Endothelial cell of umbilical vein (primary cell): ENCODE data around the gene C15orf62. TPM values are rescaled to one million over a fixed set of nuclear protein-coding genes. Genes with fewer than 3 reads are reported as not detected.

Source experiments
- BruUV-seq: library from RNA; stranded (reverse); fragments of 400-500 nt; replicated peaks from 2 replicates; lab custom pipeline; 2021; lab: Mats Ljungman, UMichigan
- CTCF ChIA-PET: fragments of 300-600, 350-600 bp; sonication (Branson Sonifier 250); formaldehyde crosslinking; loops from one replicate; lab custom pipeline; 2021; ENCODE audit warnings: antibody characterized with exemption, inconsistent platforms; lab: Charles Lee
- POLR2A ChIA-PET: fragments of 300-600, 350-600 bp; sonication (Branson Sonifier 250); formaldehyde crosslinking; loops from one replicate; lab custom pipeline; 2021; ENCODE audit warnings: antibody characterized with exemption, inconsistent platforms; lab: Charles Lee
- DNase-seq: peaks from one replicate; pipeline ENCODE4 v3.0.0-alpha.2; 2011; ENCODE audit warnings: low read depth, low spot score
- FAIRE-seq: peaks from 2 replicates; lab custom pipeline; 2011; peaks lifted over from hg19 to GRCh38; lab: Jason Lieb, UNC
- H2AFZ ChIP-seq: 2 replicates; pipeline ENCODE4 v1.6.0; 2012; ENCODE audit warnings: low read depth, low read length, control low read depth, inconsistent platforms
- H3K27ac ChIP-seq: 2 replicates; pipeline ENCODE4 v1.5.1; 2011; ENCODE audit warnings: low read depth, mild to moderate bottlenecking, control low read depth, low read length, moderate library complexity; ENCODE audit not compliant: insufficient read depth
- H3K27me3 ChIP-seq, 2 experiments: 2 replicates each; pipeline versions ENCODE4 v1.6.0 to v1.6.1; 2011; ENCODE audit warnings: low read length in 2 of 2, mixed read lengths in 1 of 2; ENCODE audit not compliant: control insufficient read depth in 2 of 2, insufficient read depth in 2 of 2
- H3K36me3 ChIP-seq, 2 experiments: 2 replicates in 1 of 2; 3 replicates in 1 of 2; pipeline ENCODE4 v1.5.1; 2011; ENCODE audit warnings: low read length in 2 of 2, mild to moderate bottlenecking in 1 of 2, moderate library complexity in 1 of 2; ENCODE audit not compliant: control insufficient read depth in 2 of 2, insufficient read depth in 2 of 2; ENCODE audit errors: extremely low read depth in 1 of 2
- H3K4me1 ChIP-seq: 3 replicates; pipeline ENCODE4 v1.5.1; 2011; ENCODE audit warnings: mild to moderate bottlenecking, low read length; ENCODE audit not compliant: control insufficient read depth, insufficient read depth; ENCODE audit errors: extremely low read depth
- H3K4me2 ChIP-seq: 2 replicates; pipeline ENCODE4 v1.6.1; 2011; ENCODE audit warnings: low read length, control low read depth, mixed read lengths; ENCODE audit not compliant: insufficient read depth
- H3K4me3 ChIP-seq, 3 experiments: fragments of 200-600 bp in 1 of 3; sonication (generic), shearing (Covaris generic) in 1 of 3; replicated peaks in 1 of 3; 2 replicates each; pipeline ENCODE4 v1.5.1; 2011 to 2016; ENCODE audit warnings: control low read depth in 3 of 3, low read length in 3 of 3, mild to moderate bottlenecking in 2 of 3, inconsistent platforms in 1 of 3, low read depth in 1 of 3, moderate library complexity in 1 of 3; ENCODE audit not compliant: insufficient read depth in 1 of 3
- H3K79me2 ChIP-seq: 2 replicates; pipeline ENCODE4 v1.6.0; 2012; ENCODE audit warnings: low read length, inconsistent platforms; ENCODE audit not compliant: control insufficient read depth, insufficient read depth
- H3K9ac ChIP-seq: replicated peaks from 2 replicates; pipeline ENCODE3; 2011; ENCODE audit warnings: low read length, control low read depth; ENCODE audit not compliant: insufficient read depth; ENCODE audit errors: extremely low read depth
- H3K9me1 ChIP-seq: replicated peaks from 3 replicates; pipeline ENCODE4 v1.6.0; 2011; ENCODE audit warnings: mild to moderate bottlenecking, low read length; ENCODE audit not compliant: control insufficient read depth, insufficient read depth; ENCODE audit errors: extremely low read depth
- H3K9me3 ChIP-seq: replicated peaks from 2 replicates; pipeline ENCODE4 v1.5.1; 2012; ENCODE audit warnings: low read length, inconsistent platforms; ENCODE audit not compliant: control insufficient read depth, insufficient read depth
- H4K20me1 ChIP-seq: replicated peaks from 2 replicates; pipeline ENCODE3; 2011; ENCODE audit warnings: mild to moderate bottlenecking, low read length; ENCODE audit not compliant: control insufficient read depth, insufficient read depth; ENCODE audit errors: extremely low read depth
- EZH2 ChIP-seq: IDR thresholded peaks from 2 replicates; pipeline ENCODE4 v1.6.1; 2012; ENCODE audit warnings: borderline replicate concordance, low read depth, mild to moderate bottlenecking, moderate library complexity, low read length, inconsistent platforms; ENCODE audit not compliant: severe bottlenecking
- FOS ChIP-seq: IDR thresholded peaks from 2 replicates; pipeline ENCODE4 v1.6.1; 2011; ENCODE audit warnings: mild to moderate bottlenecking, low read length, moderate library complexity, borderline replicate concordance; ENCODE audit not compliant: insufficient read depth
- GATA2 ChIP-seq: IDR thresholded peaks from 2 replicates; pipeline ENCODE4 v1.7.0; 2011; ENCODE audit warnings: low read depth, mild to moderate bottlenecking, moderate library complexity, mixed read lengths, low read length; ENCODE audit not compliant: insufficient read length, insufficient read depth
- JUN ChIP-seq: IDR thresholded peaks from 2 replicates; pipeline ENCODE4 v1.6.1; 2011; ENCODE audit warnings: borderline replicate concordance, low read depth; ENCODE audit not compliant: insufficient read length, insufficient read depth
- MAX ChIP-seq: IDR thresholded peaks from 2 replicates; pipeline ENCODE4 v1.6.1; 2011; ENCODE audit not compliant: insufficient read depth, insufficient read length
- MYC ChIP-seq: IDR thresholded peaks from one replicate; pipeline ENCODE4 v1.6.1; 2011; ENCODE audit warnings: mild to moderate bottlenecking, low read depth, low read length
- POLR2A ChIP-seq: IDR thresholded peaks from 2 replicates; pipeline ENCODE4 v1.6.1; 2012; ENCODE audit warnings: low read depth, mild to moderate bottlenecking, control low read depth, low read length
- POLR2AphosphoS5 ChIP-seq: IDR thresholded peaks from 2 replicates; pipeline ENCODE4 v1.6.1; 2012; ENCODE audit warnings: low read depth, mild to moderate bottlenecking, control low read depth, low read length, moderate library complexity; ENCODE audit not compliant: insufficient read depth
- dilution Hi-C: fragments of 300-500 bp; cut with MboI; formaldehyde crosslinking; loops from one replicate; pipeline ENCODE4 v1.15.0; 2019; ENCODE audit warnings: low sequenced_read_pairs; ENCODE audit not compliant: extremely low pct_ligation_motif_present
- intact Hi-C: fragments of 100-400 bp; cut with micrococcal nuclease; formaldehyde crosslinking; loops from one replicate; pipeline ENCODE4 v1.10.0; 2022
- polyA plus RNA-seq, 4 experiments: library from polyadenylated mRNA; depleted of rRNA in 3 of 4; stranded (reverse) in 3 of 4; unstranded in 1 of 4; fragments of >200 nt; gene quantifications; 2 replicates each; pipeline versions ENCODE4 v1.2.1 to v1.2.3, GENCODE V29; 2011 to 2012; ENCODE audit warnings: missing spikeins in 1 of 4
- total RNA-seq: library from RNA; stranded (reverse); gene quantifications from 2 replicates; pipeline ENCODE4 v1.2.3, GENCODE V29; 2021
- TF ChIP-seq, protein P1 (sequence below), 2 donors: IDR thresholded peaks; 1 replicate in 1 of 2; 2 replicates in 1 of 2; pipeline ENCODE4 v1.5.1; 2011; ENCODE audit warnings: low read length in 2 of 2, mild to moderate bottlenecking in 2 of 2, moderate library complexity in 2 of 2, control low read depth in 1 of 2, inconsistent platforms in 1 of 2, low read depth in 1 of 2; ENCODE audit not compliant: insufficient read depth in 1 of 2; ENCODE audit errors: extremely low read depth in 1 of 2

Gene C15orf62
- total and polyA plus RNA-seq, 2 donors (not counting 3 experiments of a cell fraction or from before 2014, with no cell fraction given): 0.12 to 0.38 TPM

GRCh38 chr15:40815042-40815698, 45.4 kb downstream of the C15orf62 start:
- Histone ChIP-seq H2AFZ (no peak overlapping the region), H3K4me2 (no peak overlapping the region), H3K9me3 (no peaks in the 10 kb centered on the region), H3K27ac (no peak overlapping the region), H3K36me3 (peaks cover 2 to 27% of the 10 kb centered on the region in 2 experiments), H3K4me1 (no peaks in the 10 kb centered on the region), H3K9ac (no peak overlapping the region), H3K4me3 (no peak overlapping the region), H3K79me2 (no peaks in the 10 kb centered on the region), H3K9me1 (no peaks in the 10 kb centered on the region), H3K27me3 (no peaks in the 10 kb centered on the region), H4K20me1 (no peaks in the 10 kb centered on the region)
- CTCF ChIA-PET: interaction anchor here (0.6 to 1.7 kb wide), 3 partner anchors 27 to 1745 kb away, joined by 3 to 5 read pairs (median 4); no protein-coding TSS in a partner anchor
- no TSS peak for BruUV-seq
- no peak for TF ChIP-seq JUN
- no peak for TF ChIP-seq POLR2A
- no peak for TF ChIP-seq GATA2
- TF ChIP-seq EZH2: no peak
- no peak for TF ChIP-seq FOS
- no peak for TF ChIP-seq MAX
- TF ChIP-seq POLR2AphosphoS5: no peak
- TF ChIP-seq, protein P1, sequence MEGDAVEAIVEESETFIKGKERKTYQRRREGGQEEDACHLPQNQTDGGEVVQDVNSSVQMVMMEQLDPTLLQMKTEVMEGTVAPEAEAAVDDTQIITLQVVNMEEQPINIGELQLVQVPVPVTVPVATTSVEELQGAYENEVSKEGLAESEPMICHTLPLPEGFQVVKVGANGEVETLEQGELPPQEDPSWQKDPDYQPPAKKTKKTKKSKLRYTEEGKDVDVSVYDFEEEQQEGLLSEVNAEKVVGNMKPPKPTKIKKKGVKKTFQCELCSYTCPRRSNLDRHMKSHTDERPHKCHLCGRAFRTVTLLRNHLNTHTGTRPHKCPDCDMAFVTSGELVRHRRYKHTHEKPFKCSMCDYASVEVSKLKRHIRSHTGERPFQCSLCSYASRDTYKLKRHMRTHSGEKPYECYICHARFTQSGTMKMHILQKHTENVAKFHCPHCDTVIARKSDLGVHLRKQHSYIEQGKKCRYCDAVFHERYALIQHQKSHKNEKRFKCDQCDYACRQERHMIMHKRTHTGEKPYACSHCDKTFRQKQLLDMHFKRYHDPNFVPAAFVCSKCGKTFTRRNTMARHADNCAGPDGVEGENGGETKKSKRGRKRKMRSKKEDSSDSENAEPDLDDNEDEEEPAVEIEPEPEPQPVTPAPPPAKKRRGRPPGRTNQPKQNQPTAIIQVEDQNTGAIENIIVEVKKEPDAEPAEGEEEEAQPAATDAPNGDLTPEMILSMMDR (IDR thresholded peaks at IDR 0.05; ENCODE audit: extremely low read depth in 1 of 2, insufficient read depth in 1 of 2, low read depth in 1 of 2, low read length in 2 of 2): no peak
- no peak for TF ChIP-seq MYC
- FAIRE-seq (no peak), DNase-seq (no peak)
- POLR2A ChIA-PET: no interaction called here
- dilution Hi-C loops: no loop called here
- intact Hi-C loops: no loop called here
